NCI-H526 treated with DMSO at 0.1 percent for 48 hours (cell line): ENCODE results near the gene ETV3.
"Not testable (repeated sequence)": the region's sequence is repeated elsewhere in the genome, so short reads cannot be mapped to it uniquely, and the experiment has no call there.

Experiments used
- DNase-seq: peaks from one replicate; lab custom pipeline; 2025; lab: John Stamatoyannopoulos, UW

ETV3 gene

GRCh38 chr1:157112186-157112867 is 25.9 kb downstream of the ETV3 start:
- no peak for DNase-seq

GRCh38 chr1:157111396-157112165 is 26.6 kb downstream of the ETV3 start:
- no peak for DNase-seq

GRCh38 chr1:157110686-157111085 is 27.5 kb downstream of the ETV3 start:
- DNase-seq: no peak

GRCh38 chr1:157110003-157110402 is 28.2 kb downstream of the ETV3 start:
- no peak for DNase-seq

- DNase-seq: no peak
Measured at GRCh38 chr1:157108448-157108847, 29.7 kb downstream of the ETV3 start.

- DNase-seq: no peak
Measured at GRCh38 chr1:157107702-157108101, 30.5 kb downstream of the ETV3 start.

- DNase-seq: no peak
Measured at GRCh38 chr1:157106813-157107189, 31.4 kb downstream of the ETV3 start.

- no peak for DNase-seq
Measured at GRCh38 chr1:157105988-157106812, 32.0 kb downstream of the ETV3 start.

- DNase-seq: no peak
Measured at GRCh38 chr1:157105298-157105987, 32.8 kb downstream of the ETV3 start.

GRCh38 chr1:157104598-157105293 is 33.4 kb downstream of the ETV3 start:
- no peak for DNase-seq

- no peak for DNase-seq
Measured at GRCh38 chr1:157103268-157103667, 34.9 kb downstream of the ETV3 start.

GRCh38 chr1:157101149-157101548 is 37.0 kb downstream of the ETV3 start:
- DNase-seq: no peak

GRCh38 chr1:157099633-157100009 is 38.6 kb downstream of the ETV3 start, which contains the start of gene ETV3L:
ETV3L (minus strand) TSS chr1:157099808; CDS start chr1:157099523, 285 bp downstream.
- no peak for DNase-seq

GRCh38 chr1:157098987-157099632 is 39.1 kb downstream of the ETV3 start:
- DNase-seq: not testable (repeated sequence)

- DNase-seq: no peak
Measured at GRCh38 chr1:157098519-157098918, 39.7 kb downstream of the ETV3 start.

- DNase-seq: no peak
Measured at GRCh38 chr1:157097692-157098091, 40.5 kb downstream of the ETV3 start.

- DNase-seq: no peak
Measured at GRCh38 chr1:157096881-157097280, 41.3 kb downstream of the ETV3 start.

- no peak for DNase-seq
Measured at GRCh38 chr1:157095551-157095950, 42.6 kb downstream of the ETV3 start.

- no peak for DNase-seq
Measured at GRCh38 chr1:157095091-157095490, 43.1 kb downstream of the ETV3 start.

GRCh38 chr1:157092831-157093230 is 45.4 kb downstream of the ETV3 start:
- DNase-seq: no peak
